Naive thymus-derived CD8-positive, alpha-beta T cell (primary cell): ENCODE results near the gene SLC25A45. TPM values are rescaled to one million over a fixed set of nuclear protein-coding genes. Genes with fewer than 3 reads are reported as not detected.

Experiments
- ATAC-seq, 2 donors: fragments of 150-1000 bp; cut with Tn5 transposase in 1 of 2; sonication (Bioruptor Pico), chemical (Tn5 transposase) in 1 of 2; 1 replicate in 1 of 2; 2 replicates in 1 of 2; pipeline ENCODE4 v1.10.0; 2021; ENCODE audit warnings: mild to moderate bottlenecking in 2 of 2, moderate library complexity in 2 of 2
- POLR2A ChIA-PET: fragments of 350-600 bp; sonication (Branson Sonifier 250); formaldehyde crosslinking; loops from one replicate; lab custom pipeline; 2021; ENCODE audit warnings: antibody characterized with exemption; lab: Charles Lee
- DNase-seq, 10 donors: peaks; one replicate each; pipeline versions ENCODE4 v3.0.0 to v3.0.0-alpha.2; 2020 to 2022
- H3K27ac Mint-ChIP-seq, 10 donors: one replicate each; pipeline ENCODE4 v1.8.0; 2020 to 2022; ENCODE audit warnings: mild to moderate bottlenecking in 10 of 10, mixed read lengths in 10 of 10, moderate library complexity in 4 of 10, inconsistent platforms in 1 of 10
- H3K27me3 Mint-ChIP-seq, 5 donors: one replicate each; pipeline ENCODE4 v1.8.0; 2021 to 2022; ENCODE audit warnings: mixed read lengths in 5 of 5
- H3K36me3 Mint-ChIP-seq, 3 donors: one replicate each; pipeline ENCODE4 v1.8.0; 2020 to 2022; ENCODE audit warnings: mixed read lengths in 3 of 3, mild to moderate bottlenecking in 2 of 3, inconsistent platforms in 1 of 3
- H3K4me1 Mint-ChIP-seq, 4 donors: one replicate each; pipeline ENCODE4 v1.8.0; 2021 to 2022; ENCODE audit warnings: mixed read lengths in 4 of 4
- H3K4me3 Mint-ChIP-seq, 10 donors: one replicate each; pipeline ENCODE4 v1.8.0; 2020 to 2022; ENCODE audit warnings: mild to moderate bottlenecking in 10 of 10, mixed read lengths in 10 of 10, moderate library complexity in 6 of 10, inconsistent platforms in 1 of 10
- H3K9me3 Mint-ChIP-seq, 9 donors: one replicate each; pipeline ENCODE4 v1.8.0; 2020 to 2022; ENCODE audit warnings: mixed read lengths in 9 of 9, mild to moderate bottlenecking in 3 of 9, inconsistent platforms in 1 of 9, moderate library complexity in 1 of 9
- polyA plus RNA-seq, 3 donors: library from polyadenylated mRNA; unstranded; fragments of 300-500 nt; fragmentation: Illumina TruSeq; gene quantifications; one replicate each; pipeline ENCODE4 v1.2.3, GENCODE V29; 2021
- total RNA-seq, 8 experiments: library from RNA in 2 of 8; stranded (reverse) in 2 of 8; gene quantifications; one replicate each; pipeline ENCODE4 v1.2.3 and lab custom pipeline; 2021 to 2026

SLC25A45 gene
- total and polyA plus RNA-seq, 5 experiments from 2014 or later, result 10.8 to 23.4 (median 19.2) TPM

DNA sequence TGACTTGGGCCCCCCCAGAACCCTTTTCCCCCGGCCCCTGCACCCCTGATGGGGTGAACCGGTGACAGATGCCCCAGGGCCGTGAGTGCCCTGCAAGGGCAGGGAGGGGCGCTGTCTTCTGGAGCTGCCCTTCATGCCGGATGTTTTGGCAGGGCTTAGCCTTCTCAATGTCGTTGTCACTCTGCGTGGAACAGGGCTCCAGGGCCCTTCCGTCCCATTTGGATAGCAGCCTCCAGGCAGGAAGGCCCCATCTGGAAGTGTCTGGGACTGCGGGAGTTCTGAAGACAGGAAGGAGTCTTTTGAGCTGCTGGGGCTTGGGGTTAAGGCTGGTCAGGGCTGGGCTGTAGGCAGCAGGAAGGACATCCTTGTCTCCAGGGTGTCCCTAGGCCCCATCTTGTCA, 8.6 kb upstream of the SLC25A45 start:
- Mint-ChIP-seq H3K27ac (peak overlapping the region in 3 of 10 donors; percentile 11 to 47 (median 11)), H3K36me3 (peaks cover 0 to 27% (median 0%) of the 10 kb centered on the region in 3 donors), H3K4me1 (peaks cover 19 to 60% (median 48%) of the 10 kb centered on the region in 4 donors), H3K27me3 (no peaks in the 10 kb centered on the region), H3K4me3 (peak overlapping the region in 4 of 10 donors; percentile 19 to 45 (median 34)), H3K9me3 (no peaks in the 10 kb centered on the region)
- no peak for ATAC-seq
- peak in 1 of 10 donors; percentile 43 for DNase-seq
- POLR2A ChIA-PET, result interaction anchor here (0.6 to 17.5 kb wide), 6 partner anchors 9 to 1011 kb away, joined by 3 to 396 read pairs (median 6); partner anchors contain the start of genes MALAT1, NEAT1 and SLC25A45

DNA sequence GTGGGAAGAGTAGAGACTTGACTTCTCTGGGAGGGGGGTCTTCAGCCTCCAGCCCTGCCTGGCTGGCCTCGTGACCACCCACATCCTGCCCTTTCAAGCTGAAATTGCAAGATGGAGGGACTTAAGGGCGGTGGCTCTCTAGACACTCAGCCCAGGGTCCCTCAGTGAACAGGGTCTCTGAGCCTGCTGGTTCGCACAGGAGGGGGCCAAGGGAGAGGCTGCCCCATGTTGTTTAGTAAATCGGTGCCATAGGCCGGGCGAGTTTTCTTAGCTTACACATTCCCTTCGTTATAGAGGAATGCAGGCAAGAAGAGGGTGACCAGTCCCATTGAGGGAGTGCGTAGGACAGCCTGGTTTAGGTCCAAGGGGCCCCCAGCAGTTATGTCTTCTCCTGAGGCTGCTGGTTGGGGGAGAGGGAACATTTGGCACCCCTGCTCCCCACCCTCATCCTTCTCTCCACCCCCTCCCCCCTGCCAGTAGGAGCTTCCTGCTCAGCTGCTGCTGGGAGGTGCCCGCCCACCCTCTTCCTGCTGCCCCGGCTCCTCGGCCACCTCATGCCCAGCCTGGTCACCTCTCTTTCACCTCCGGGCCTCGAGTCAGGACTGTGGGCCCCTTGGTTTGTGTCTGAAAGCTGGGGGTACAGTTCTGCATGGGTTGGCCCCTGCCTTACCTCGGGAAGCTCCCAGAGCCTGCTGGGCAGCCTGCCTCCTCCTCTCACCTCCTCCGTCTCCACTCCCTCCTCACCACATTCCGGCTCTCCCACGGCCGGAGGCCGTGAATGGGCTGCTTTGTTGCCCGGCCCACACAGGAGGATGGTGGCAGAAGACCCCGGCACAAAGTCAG, 7.9 kb upstream of the SLC25A45 start:
- Mint-ChIP-seq H3K27me3 (no peaks in the 10 kb centered on the region), H3K27ac (peak overlapping the region in 8 of 10 donors; percentile 4 to 68 (median 44)), H3K4me3 (peak overlapping the region in 8 of 10 donors; percentile 9 to 50 (median 34)), H3K9me3 (no peaks in the 10 kb centered on the region), H3K4me1 (peaks cover 20 to 64% (median 54%) of the 10 kb centered on the region in 4 donors), H3K36me3 (peaks cover 0 to 22% (median 0%) of the 10 kb centered on the region in 3 donors)
- ATAC-seq (no peak), DNase-seq (peak in 1 of 10 donors; percentile 7)
- POLR2A ChIA-PET, result interaction anchor here (0.6 to 17.5 kb wide), 8 partner anchors 9 to 1011 kb away, joined by 3 to 396 read pairs (median 4); partner anchors contain the start of genes MALAT1 and NEAT1

DNA sequence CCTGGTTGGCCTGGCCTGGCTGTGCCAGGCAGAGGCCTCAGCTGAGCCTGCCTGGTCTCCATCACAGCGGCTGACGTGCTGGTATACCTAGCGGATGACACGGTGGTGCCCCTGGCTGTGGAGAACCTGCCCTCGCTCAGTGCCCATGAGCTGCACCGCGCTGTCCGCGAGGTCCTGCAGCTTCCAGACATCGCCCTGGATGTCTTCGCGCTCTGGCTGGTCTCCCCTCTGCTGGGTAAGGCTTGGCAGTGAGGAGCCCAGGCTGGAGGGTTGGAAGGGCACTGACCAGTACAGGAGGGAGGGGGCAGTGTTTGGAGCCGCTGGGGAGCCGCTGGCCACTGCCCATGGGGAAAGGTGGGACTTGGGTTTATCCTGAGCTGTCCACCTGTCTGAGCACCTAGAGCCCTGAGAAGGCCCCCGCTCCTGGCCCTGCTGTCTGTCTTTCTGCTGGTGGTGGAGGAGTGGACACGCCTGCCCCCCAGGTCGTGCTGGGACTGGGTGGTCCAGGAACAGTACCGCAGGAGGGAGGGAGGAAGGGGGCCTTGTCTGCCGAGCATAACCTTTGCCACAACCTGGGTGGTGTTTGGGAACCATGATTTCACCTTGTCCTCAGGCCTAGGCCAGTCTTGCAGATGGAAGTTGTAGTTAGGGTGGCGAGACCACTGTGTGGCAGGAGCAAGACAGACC, 7.0 kb upstream of the SLC25A45 start:
- Mint-ChIP-seq H3K27me3 (no peaks in the 10 kb centered on the region), H3K4me1 (peaks cover 27 to 73% (median 62%) of the 10 kb centered on the region in 4 donors), H3K9me3 (no peaks in the 10 kb centered on the region), H3K27ac (peak overlapping the region in 9 of 10 donors; percentile 13 to 68 (median 48)), H3K4me3 (peak overlapping the region in 9 of 10 donors; percentile 28 to 94 (median 73)), H3K36me3 (peaks cover 0 to 18% (median 0%) of the 10 kb centered on the region in 3 donors)
- POLR2A ChIA-PET, result interaction anchor here (0.8 to 17.5 kb wide), 6 partner anchors 8 to 114 kb away, joined by 3 to 396 read pairs (median 6); partner anchors contain the start of genes MALAT1 and NEAT1
- peak in 1 of 10 donors; percentile 54 for DNase-seq
- ATAC-seq, result no peak

DNA sequence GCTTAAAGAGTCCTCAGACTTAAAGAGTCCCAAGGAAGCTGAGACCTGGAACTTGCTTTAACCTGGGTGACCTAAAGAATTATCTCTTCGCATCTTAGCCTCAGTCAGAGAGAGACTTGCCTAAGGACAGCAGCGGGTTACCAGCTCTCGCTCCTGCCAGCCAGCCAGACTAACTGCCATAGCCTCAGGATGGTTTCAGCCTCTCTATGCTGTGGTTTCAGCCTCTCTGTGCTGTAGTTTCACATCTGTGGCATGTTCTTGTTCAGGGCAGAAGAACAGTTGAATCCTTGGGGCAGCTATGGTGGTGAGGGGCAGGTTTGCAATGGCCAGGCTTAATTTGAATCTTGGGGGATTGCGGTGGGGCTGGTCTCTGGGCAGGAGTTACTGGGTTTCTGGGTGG, 6.3 kb upstream of the SLC25A45 start:
- no peak for DNase-seq
- POLR2A ChIA-PET, result interaction anchor here (1.2 to 17.5 kb wide), 5 partner anchors 12 to 115 kb away, joined by 4 to 396 read pairs (median 6); partner anchors contain the start of genes MALAT1 and NEAT1
- Mint-ChIP-seq H3K27ac (peak overlapping the region in 8 of 10 donors; percentile 9 to 80 (median 66)), H3K4me3 (peak overlapping the region; percentile 52 to 94 (median 76)), H3K4me1 (peaks cover 34 to 80% (median 70%) of the 10 kb centered on the region in 4 donors), H3K9me3 (no peaks in the 10 kb centered on the region), H3K27me3 (no peaks in the 10 kb centered on the region), H3K36me3 (peaks cover 0 to 14% (median 0%) of the 10 kb centered on the region in 3 donors)
- no peak for ATAC-seq

DNA sequence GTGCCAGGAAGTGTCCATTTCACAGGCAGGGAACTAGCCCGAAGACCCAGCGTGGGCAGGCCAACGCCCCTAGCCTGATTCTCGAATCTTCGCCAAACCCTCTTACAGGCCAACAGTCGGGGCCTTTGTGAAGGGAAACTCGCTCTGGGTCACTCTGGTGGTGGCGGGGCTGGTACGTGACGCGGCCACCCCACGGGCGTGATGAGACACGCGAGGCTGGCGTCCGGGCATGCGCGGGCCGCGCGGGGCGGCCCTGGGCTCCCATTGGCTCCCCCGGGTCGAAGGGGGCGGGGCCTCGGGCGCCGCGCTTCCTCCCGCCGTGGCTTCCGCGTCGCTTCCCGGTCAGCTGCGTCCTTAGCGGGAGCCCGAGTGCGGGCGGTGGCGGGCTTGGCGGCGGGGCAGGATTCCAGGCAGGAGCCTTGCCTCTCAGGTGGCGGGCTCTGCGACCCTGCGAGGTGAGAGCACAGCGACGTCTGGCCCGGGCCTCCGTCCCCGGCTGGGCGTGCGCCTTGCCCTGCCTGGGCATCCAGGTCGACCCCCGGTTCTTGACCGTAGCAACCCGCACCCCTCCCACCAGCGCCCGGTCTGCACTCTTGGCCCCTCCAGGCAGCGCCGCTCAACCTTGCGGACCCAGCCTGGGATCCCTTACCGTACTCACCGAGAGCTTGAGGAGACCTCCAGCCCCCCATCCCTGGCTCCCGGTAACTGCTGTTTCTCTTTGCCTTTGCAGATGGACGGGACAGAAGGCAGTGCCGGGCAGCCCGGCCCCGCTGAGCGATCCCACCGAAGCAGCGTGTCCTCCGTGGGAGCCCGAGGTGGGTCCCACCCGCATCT, 4.1 kb upstream of the SLC25A45 start, which contains the start of gene FRMD8:
TSS of gene FRMD8 (plus strand) at position 331 of the 834 bp plus-strand sequence. CDS start at position 731, 400 bp downstream.
- peak within 1 kb of the TSS; percentile 85 to 98 (median 92) for H3K4me3 Mint-ChIP-seq
- peak; percentile 79 to 94 (median 88) for DNase-seq
- POLR2A ChIA-PET, result interaction anchor here (0.6 to 17.5 kb wide), 12 partner anchors 8 to 186 kb away, joined by 3 to 396 read pairs (median 4); partner anchors contain the start of genes FAM89B, MALAT1 and NEAT1
- peak; percentile 55 to 57 for ATAC-seq
- H3K9me3 Mint-ChIP-seq, result no peaks in the 10 kb centered on the region
- H3K27me3 Mint-ChIP-seq, result no peaks in the 10 kb centered on the region
- peaks cover 0 to 4% (median 0%) of the 10 kb centered on the region in 3 donors for H3K36me3 Mint-ChIP-seq
- H3K27ac Mint-ChIP-seq, result peak within 1 kb of the TSS; percentile 94 to 100 (median 99)
- H3K4me1 Mint-ChIP-seq, result peaks cover 42 to 84% (median 82%) of the 10 kb centered on the region in 4 donors

DNA sequence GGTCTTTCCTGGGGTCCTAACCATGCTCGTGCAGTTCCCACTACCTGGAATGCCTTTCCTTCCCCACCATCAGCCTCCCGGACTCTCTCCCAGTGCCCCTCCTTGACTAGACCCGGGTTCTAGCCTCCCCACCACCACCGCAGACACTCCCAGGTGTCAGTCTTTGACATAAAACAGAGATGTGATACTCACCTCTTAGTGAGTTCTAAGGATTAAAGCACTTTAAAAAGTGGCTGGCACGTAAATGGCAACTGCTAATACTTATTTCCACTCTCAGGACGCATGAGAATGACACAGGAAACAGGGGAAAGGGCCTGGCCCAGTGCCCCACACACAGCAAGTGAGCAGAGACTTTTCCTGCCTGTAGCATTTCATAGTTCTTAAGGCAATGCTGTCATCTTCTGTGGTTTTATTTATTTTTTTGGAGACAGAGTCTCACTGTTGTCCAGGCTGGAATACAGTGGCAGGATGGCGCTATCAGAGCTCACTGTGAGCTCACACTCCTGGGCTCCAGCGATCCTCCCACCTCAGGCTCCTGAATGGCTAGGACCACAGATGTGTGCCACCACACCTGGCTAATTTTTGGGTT, 1.9 kb upstream of the SLC25A45 start:
- no peaks in the 10 kb centered on the region for H3K9me3 Mint-ChIP-seq
- H3K27me3 Mint-ChIP-seq, result no peaks in the 10 kb centered on the region
- peaks cover 37 to 83% (median 75%) of the 10 kb centered on the region in 4 donors for H3K4me1 Mint-ChIP-seq
- DNase-seq (peak in 4 of 10 donors; percentile 12 to 59 (median 16)), ATAC-seq (no peak)
- POLR2A ChIA-PET, result interaction anchor here (0.6 to 17.5 kb wide), 5 partner anchors 9 to 127 kb away, joined by 3 to 396 read pairs (median 9); partner anchors contain the start of genes MALAT1 and NEAT1
- peak overlapping the region in 9 of 10 donors; percentile 53 to 94 (median 63) for H3K4me3 Mint-ChIP-seq
- H3K36me3 Mint-ChIP-seq, result peaks cover 0 to 6% (median 0%) of the 10 kb centered on the region in 3 donors
- peak overlapping the region; percentile 93 to 100 (median 99) for H3K27ac Mint-ChIP-seq

DNA sequence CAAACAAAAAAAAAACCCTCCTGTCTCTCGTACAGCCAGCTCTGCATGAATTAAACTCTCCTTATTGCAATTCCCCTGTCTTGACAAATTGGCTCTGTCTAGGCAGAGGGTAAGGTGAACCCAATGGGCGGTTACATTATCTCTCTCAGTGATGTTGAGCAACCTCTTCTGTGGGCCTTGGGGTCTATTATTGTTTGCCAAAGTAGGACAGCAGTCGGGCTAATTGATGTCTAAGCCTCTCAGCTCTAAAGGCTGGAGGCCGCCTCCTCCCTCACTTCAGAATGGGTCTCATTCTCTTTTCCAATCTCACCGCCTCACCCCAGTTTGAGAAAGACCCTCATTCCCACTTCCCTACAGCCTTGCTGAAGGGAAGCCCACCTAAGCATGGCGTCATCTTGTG, 1.3 kb upstream of the SLC25A45 start:
- H3K4me1 Mint-ChIP-seq, result peaks cover 33 to 76% (median 70%) of the 10 kb centered on the region in 4 donors
- peak overlapping the region; percentile 93 to 100 (median 99) for H3K27ac Mint-ChIP-seq
- H3K4me3 Mint-ChIP-seq, result peak overlapping the region in 9 of 10 donors; percentile 53 to 94 (median 67)
- DNase-seq (peak in 1 of 10 donors; percentile 35), ATAC-seq (no peak)
- POLR2A ChIA-PET, result interaction anchor here (0.6 to 17.5 kb wide), 8 partner anchors 17 to 143 kb away, joined by 3 to 396 read pairs (median 4); partner anchors contain the start of genes MALAT1 and NEAT1
- H3K9me3 Mint-ChIP-seq, result no peaks in the 10 kb centered on the region
- no peaks in the 10 kb centered on the region for H3K27me3 Mint-ChIP-seq
- peaks cover 0 to 4% (median 0%) of the 10 kb centered on the region in 3 donors for H3K36me3 Mint-ChIP-seq

DNA sequence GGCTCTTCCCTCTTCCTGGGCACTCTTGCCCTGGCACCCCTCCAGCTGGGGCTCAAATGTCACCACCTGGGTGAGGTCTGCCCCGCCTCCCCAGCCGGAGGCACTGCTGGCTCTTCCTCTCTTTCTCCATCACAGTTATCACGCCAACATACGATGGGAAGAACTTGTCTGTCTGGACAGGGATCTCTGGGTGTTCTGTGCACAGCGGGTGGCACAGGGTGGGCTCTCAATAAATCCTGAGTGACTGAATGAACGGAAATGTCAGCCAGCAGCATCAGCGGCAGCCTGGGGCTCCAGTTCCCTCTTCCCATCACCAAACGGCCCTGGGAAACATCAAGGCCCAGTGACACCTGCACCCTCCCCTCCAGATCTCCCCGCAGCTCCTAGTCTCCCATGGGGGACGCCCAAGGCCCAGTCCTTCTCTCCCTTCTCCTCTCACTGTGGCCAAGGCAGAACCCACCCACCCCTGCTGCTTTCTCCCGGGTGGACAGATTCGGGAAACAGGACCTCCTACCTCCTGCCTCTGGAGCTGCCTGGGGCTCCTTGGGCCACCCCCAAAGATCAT, 440 bp upstream of the SLC25A45 start:
- Mint-ChIP-seq H3K27ac (peak overlapping the region; percentile 96 to 100 (median 99)), H3K9me3 (no peaks in the 10 kb centered on the region), H3K36me3 (peaks cover 0 to 6% (median 0%) of the 10 kb centered on the region in 3 donors), H3K27me3 (no peaks in the 10 kb centered on the region), H3K4me3 (peak overlapping the region; percentile 80 to 97 (median 92)), H3K4me1 (peaks cover 31 to 73% (median 61%) of the 10 kb centered on the region in 4 donors)
- ATAC-seq (no peak), DNase-seq (no peak)
- POLR2A ChIA-PET, result interaction anchor here (0.6 to 17.5 kb wide), 11 partner anchors 9 to 144 kb away, joined by 3 to 396 read pairs (median 4); partner anchors contain the start of genes MALAT1 and NEAT1

DNA sequence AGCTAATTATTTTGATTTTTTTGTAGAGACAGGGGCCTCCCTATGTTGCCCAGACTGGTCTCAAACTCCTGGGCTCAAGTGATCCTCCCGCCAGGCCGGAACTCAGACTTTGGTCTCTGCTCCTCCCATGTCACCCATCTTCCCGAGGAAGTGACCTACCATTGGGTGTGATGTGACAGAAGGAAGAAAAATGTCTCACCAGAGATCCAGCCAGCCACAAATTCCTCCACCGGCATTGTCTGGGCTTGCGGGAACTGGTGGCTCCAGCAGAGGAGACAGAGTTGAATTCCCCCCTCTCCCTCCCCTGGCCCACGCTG, 772 bp downstream of the SLC25A45 start:
- POLR2A ChIA-PET, result interaction anchor here (0.6 to 17.5 kb wide), 16 partner anchors 8 to 206 kb away, joined by 3 to 396 read pairs (median 4); partner anchors contain the start of genes MALAT1 and NEAT1

DNA sequence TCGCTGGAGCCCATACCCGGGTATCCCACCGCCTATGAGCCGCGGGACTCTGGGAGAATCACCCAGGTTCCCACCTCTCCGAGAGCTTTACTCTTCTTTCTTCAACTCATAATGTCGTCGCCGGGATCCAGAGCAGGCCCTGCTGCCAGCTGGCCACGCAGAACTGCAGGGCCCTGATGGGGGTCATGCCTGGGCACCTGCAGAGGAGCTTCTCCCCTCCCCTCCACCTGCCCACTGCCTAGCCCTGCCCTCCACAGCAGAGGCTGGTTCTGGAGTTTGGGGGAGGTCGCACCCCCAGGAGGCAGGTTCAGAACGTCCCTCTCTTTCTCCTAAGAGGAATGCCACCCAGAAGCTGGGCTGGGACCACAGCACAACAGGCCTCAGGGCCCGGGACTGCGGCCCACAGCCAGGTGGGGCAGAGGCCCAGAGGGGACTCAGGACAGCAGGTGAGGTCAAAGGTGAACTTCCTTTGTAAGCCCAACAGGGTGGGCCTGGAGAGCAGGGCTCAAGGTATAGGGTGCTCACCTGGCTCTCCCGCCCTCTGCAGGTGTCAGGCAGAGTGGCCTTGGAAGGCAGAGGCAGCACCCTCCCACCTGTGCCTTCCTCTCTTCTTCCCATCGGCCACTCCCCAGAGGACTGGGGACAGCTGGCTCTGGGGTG, 1.9 kb downstream of the SLC25A45 start:
- Mint-ChIP-seq H3K4me1 (peaks cover 31 to 60% (median 46%) of the 10 kb centered on the region in 4 donors), H3K4me3 (peak overlapping the region in 7 of 10 donors; percentile 22 to 94 (median 42)), H3K9me3 (no peaks in the 10 kb centered on the region), H3K27me3 (no peaks in the 10 kb centered on the region), H3K36me3 (peaks cover 0 to 13% (median 0%) of the 10 kb centered on the region in 3 donors), H3K27ac (peak overlapping the region; percentile 80 to 100 (median 99))
- DNase-seq, result no peak
- ATAC-seq, result no peak
- POLR2A ChIA-PET, result interaction anchor here (0.6 to 17.5 kb wide), 5 partner anchors 9 to 123 kb away, joined by 3 to 396 read pairs (median 3); partner anchors contain the start of genes MALAT1 and NEAT1

More for the DNA sequence above, 772 bp downstream of the SLC25A45 start:
- H3K4me3 Mint-ChIP-seq, result peak overlapping the region; percentile 80 to 97 (median 92)
- H3K4me1 Mint-ChIP-seq, result peaks cover 31 to 67% (median 54%) of the 10 kb centered on the region in 4 donors
- no peak for ATAC-seq
- peak overlapping the region; percentile 96 to 100 (median 99) for H3K27ac Mint-ChIP-seq
- no peaks in the 10 kb centered on the region for H3K9me3 Mint-ChIP-seq
- no peaks in the 10 kb centered on the region for H3K27me3 Mint-ChIP-seq
- peaks cover 0 to 11% (median 0%) of the 10 kb centered on the region in 3 donors for H3K36me3 Mint-ChIP-seq
- DNase-seq, result no peak
